Measurements from ENCODE around the gene ACOT7.

- peak; percentile 53 for TF ChIP-seq POLR2AphosphoS5 (IDR thresholded peaks at IDR 0.05; ENCODE audit: low read depth, low read length)
- no peak for TF ChIP-seq CTCF (IDR thresholded peaks at IDR 0.05)
Observed at GRCh38 chr1:6385488-6386191, 7.9 kb downstream of the ACOT7 start.

Measured in Panc1 (cell line).